Middle frontal gyrus (tissue), 1 donor: Measurements from ENCODE around the gene TAF6L.
"Not testable (repeated sequence)": the region's sequence is repeated elsewhere in the genome, so short reads cannot be mapped to it uniquely, and the experiment has no call there.

ENCODE experiments used
- DNase-seq: peaks from one replicate; pipeline ENCODE4 v3.0.0-alpha.2; 2015; ENCODE audit warnings: low spot score; ENCODE audit errors: extremely low spot score

The TAF6L gene

DNA sequence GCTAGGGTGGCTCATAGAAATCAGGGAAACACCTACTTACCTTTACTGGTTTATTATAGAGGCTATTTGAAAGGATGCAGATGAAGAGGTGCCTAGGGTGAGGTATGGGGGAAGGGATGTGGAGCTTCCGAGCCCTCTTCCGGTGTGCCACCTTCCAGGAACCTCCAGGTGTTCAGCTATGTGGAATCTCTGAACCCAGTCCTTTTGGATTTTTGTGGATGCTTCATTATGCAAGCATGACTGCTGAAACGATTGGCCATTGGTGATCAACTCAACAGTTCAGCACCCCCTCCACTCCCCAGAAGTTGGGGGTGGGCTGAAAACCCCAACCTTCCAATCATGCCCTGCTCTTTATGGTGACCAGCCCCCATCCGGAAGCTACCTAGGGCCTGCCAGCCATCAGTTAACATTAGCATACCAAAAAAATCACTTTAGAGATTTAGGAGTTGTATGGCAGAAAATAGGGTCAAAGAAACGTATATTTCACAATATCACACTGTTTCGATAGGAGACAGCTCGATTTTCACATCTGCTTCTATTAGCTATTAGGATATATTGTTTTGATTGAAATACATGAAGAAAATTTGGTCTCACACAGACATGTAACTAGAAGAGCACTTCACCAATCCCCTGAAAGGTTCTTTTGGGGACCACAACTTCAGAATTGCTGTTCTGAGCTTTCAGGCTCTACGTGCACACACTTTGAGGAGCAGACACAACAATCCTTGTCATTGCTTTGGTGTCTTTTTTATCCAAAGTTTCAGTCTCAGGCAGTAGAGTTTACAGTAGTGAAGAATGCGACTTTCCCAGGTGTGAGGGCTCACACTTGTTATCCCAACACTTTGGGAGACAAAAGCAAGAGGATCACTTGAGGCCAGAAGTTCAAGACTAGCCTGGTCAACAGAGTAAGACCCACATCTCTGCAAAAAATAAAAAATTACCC lies 13.1 kb upstream of the TAF6L start:
- DNase-seq: no peak

GRCh38 chr11:62760867-62761227 lies 10.3 kb upstream of the TAF6L start:
- DNase-seq: not testable (repeated sequence)

DNA sequence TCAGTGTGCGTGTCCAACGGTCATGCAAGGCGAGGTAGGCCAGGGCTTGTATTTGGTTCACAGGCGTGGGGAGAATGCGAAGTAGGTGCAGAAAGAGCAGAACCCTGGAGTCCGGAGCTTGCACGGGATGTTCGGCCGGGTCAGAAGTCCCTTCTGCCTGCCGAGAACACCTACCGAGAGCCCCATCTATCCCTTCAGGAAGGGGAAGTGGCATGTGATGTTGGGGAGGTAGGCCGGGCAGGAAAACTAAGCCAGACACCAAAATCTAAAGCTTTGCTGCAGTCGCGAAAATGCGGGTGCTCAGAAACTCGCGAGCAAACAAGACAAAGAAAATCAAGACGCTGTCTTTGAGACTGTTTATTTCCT lies 435 bp upstream of the TAF6L start:
- no peak for DNase-seq

GRCh38 chr11:62774407-62774806 lies 3.2 kb downstream of the TAF6L start:
- DNase-seq: no peak

GRCh38 chr11:62775646-62776045 lies 4.5 kb downstream of the TAF6L start:
- no peak for DNase-seq

- DNase-seq: no peak
Observed at GRCh38 chr11:62777389-62777788, 6.2 kb downstream of the TAF6L start.

DNA sequence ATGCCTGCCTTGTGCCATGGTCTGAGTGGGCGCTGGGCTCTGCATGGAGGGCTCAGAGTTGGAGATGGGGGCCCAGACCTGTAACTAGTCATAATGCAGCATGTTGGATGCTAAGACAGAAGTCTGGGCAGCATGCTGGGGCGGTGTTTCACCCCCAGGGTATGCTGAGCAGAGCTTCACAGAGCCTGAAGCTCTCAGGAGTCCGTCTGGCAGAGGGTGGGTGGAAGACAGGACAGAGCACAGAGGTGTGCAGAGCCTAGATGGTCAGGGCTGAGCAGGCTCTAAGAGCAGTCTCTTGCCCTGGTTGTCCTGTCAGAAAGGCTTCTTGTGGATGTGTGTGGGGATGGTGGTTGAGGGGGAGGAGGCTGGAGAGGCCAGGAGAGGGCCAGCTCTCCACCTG lies 7.2 kb downstream of the TAF6L start:
- no peak for DNase-seq

- DNase-seq: no peak
Observed at GRCh38 chr11:62782753-62783152, 11.6 kb downstream of the TAF6L start.

- no peak for DNase-seq
Observed at GRCh38 chr11:62786318-62787004, 15.3 kb downstream of the TAF6L start.

DNA sequence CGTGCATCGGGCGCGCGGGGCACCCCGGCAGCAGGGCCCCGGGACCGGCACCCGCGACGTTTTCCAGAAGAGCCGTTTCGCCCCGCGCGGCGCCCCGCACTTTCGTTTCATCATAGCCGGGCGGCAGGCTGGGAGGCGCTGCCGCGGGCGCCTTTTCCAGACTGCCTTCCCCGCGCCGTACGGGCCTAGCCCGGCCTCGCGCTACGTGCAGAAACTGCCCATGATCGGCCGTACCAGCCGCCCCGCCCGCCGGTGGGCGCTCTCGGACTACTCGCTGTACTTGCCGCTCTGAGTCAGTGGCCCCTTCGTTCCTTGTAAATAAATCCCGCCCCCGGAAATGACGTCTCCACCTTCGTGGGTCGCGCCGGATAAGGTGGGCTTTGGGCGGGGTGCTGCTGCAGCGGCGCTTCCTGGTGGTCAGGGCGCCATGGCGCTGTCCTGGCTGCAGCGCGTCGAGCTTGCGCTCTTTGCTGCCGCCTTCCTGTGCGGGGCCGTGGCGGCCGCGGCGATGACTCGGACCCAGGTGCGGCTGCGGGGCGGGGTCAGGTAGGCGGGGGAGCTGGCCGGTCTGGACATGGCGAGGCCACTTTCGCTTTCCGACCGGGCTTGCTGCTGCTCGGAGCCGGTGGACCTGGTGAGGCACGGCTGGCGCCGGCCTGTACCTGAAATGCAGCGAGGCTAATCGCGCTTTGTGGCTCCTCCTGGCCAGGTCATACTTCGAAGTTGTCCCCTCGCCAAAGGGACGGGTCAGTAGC lies 16.0 kb downstream of the TAF6L start, which contains the start of gene TMEM179B:
Gene TMEM179B, plus strand, starts transcription at position 398 of the 755 bp plus-strand sequence. Its CDS starts 30 bp downstream, at position 428.
- DNase-seq: peak; percentile 92

- DNase-seq: no peak
Observed at GRCh38 chr11:62788991-62789390, 17.8 kb downstream of the TAF6L start.

- DNase-seq: no peak
Observed at GRCh38 chr11:62789576-62789975, 18.4 kb downstream of the TAF6L start.

- peak; percentile 79 for DNase-seq
Observed at GRCh38 chr11:62791501-62792201, 20.5 kb downstream of the TAF6L start, which contains the start of gene TMEM223. TMEM223 (minus strand) TSS chr11:62792006; CDS start chr11:62791994, 12 bp downstream.

DNA sequence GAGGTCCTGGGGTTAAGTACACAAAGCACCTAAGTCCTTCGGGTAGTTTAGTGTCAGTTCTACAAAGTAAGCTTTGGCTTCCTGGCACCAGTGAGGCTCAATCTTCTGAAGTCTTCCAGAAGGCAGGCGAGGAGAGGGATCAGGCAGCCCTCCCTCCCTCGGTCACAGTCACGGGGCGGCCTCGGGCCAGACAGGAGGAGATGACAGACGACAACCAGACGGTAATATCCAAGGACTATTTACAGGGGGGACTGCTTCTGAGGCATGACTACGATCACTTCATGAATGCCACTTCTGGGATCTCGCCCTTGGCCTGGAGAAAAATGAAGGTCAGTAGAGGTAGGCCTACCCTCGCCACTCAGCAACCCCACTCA lies 21.0 kb downstream of the TAF6L start:
- no peak for DNase-seq

- DNase-seq: no peak
Observed at GRCh38 chr11:62794201-62794775, 23.1 kb downstream of the TAF6L start.

DNA sequence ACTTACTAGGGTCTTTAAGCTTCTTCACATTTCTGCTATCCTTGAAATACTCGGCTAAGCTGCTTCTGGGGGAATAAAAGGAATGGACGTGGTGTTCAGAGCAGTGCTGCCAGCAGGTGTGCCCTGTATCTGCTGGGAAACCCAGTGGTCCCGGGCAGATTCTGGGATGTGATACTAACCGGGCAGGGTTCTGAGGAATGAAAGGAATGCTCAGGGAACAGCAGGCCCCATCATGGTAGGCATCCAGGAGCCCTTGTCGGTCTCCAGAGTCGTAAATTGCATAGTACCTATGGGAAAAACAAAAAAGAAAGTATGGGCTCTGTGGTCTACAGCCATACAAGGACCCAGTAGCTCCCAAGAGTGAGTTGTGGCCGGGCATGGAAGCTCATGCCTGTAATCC lies 25.1 kb downstream of the TAF6L start:
- no peak for DNase-seq

DNA sequence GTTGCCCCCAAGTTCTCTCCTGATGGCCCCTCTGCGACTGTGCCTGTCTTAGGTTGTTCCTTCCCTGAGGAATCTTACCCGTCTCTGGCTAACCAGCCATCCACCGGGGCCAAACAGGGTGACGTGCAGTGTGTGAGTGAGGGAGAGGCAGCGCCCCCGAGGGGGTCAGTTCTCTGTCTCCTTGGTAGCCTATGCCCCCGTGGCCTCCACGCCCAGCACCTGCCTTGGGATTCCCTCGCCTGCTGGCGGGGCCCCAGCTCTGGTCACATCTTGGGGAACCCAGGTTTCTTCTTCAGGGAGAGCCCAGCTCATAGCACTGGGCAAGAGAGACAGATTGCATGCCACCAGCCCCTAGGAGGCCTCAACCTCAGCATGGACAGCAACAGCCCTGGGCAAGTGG lies 28.3 kb downstream of the TAF6L start:
- no peak for DNase-seq

GRCh38 chr11:62801071-62801470 lies 29.9 kb downstream of the TAF6L start:
- no peak for DNase-seq

GRCh38 chr11:62804310-62805075 lies 33.3 kb downstream of the TAF6L start:
- DNase-seq: no peak
